HepG2 (cell line): ENCODE results near the gene CAPZB. TPM values are rescaled to one million over a fixed set of nuclear protein-coding genes. Genes with fewer than 3 reads are reported as not detected.

Experiments
- ATF4 ChIP-seq, 2 experiments: fragments of 450-650 bp in 1 of 2; sonication (generic) in 1 of 2; formaldehyde crosslinking; IDR thresholded peaks; 2 replicates each; pipeline versions ENCODE4 v1.5.0 to v1.8.0; 2020 to 2022; ENCODE audit warnings: mild to moderate bottlenecking in 1 of 2, missing genetic modification reagents in 1 of 2
- DPF2 ChIP-seq: sonication (generic); formaldehyde crosslinking; IDR thresholded peaks from 2 replicates; pipeline ENCODE4 v1.4.0; 2020; ENCODE audit warnings: mild to moderate bottlenecking, low read depth, missing genetic modification reagents, borderline replicate concordance
- E2F5 ChIP-seq: sonication (generic); formaldehyde crosslinking; conservative IDR thresholded peaks from 2 replicates; pipeline ENCODE4 v1.4.0; 2020; ENCODE audit warnings: missing genetic modification reagents
- FOXO1 ChIP-seq: sonication (generic); formaldehyde crosslinking; IDR thresholded peaks from 2 replicates; pipeline ENCODE4 v1.4.0; 2020; ENCODE audit warnings: missing genetic modification reagents
- HBP1 ChIP-seq: IDR thresholded peaks from 2 replicates; pipeline ENCODE4 v1.6.1; 2016; ENCODE audit warnings: low read depth, control low read depth
- HNF1A ChIP-seq, 2 experiments: sonication (generic) in 1 of 2; formaldehyde crosslinking in 1 of 2; IDR thresholded peaks; 2 replicates each; pipeline versions ENCODE4 v1.4.0 to v1.6.1; 2016 to 2020; ENCODE audit warnings: borderline replicate concordance in 1 of 2, low read depth in 1 of 2, mild to moderate bottlenecking in 1 of 2, missing genetic modification reagents in 1 of 2
- JUN ChIP-seq: sonication (generic); formaldehyde crosslinking; IDR thresholded peaks from 2 replicates; pipeline ENCODE4 v1.4.0; 2020; ENCODE audit warnings: mild to moderate bottlenecking, missing genetic modification reagents
- KDM5B ChIP-seq: sonication (generic); formaldehyde crosslinking; IDR thresholded peaks from 2 replicates; pipeline ENCODE4 v1.4.0; 2020; ENCODE audit warnings: missing genetic modification reagents, mild to moderate bottlenecking, borderline replicate concordance
- NBN ChIP-seq: fragments of 450-650 bp; conservative IDR thresholded peaks from 2 replicates; pipeline ENCODE4 v1.6.1; 2017
- REL ChIP-seq: sonication (generic); formaldehyde crosslinking; conservative IDR thresholded peaks from 2 replicates; pipeline ENCODE4 v1.8.0; 2022; ENCODE audit warnings: mild to moderate bottlenecking, missing genetic modification reagents, moderate library complexity
- RFXANK ChIP-seq: IDR thresholded peaks from 2 replicates; pipeline ENCODE4 v1.6.1; 2016
- SP4 ChIP-seq: sonication (generic); formaldehyde crosslinking; IDR thresholded peaks from 2 replicates; pipeline ENCODE4 v1.8.1; 2023; ENCODE audit warnings: mild to moderate bottlenecking, missing genetic modification reagents
- SRSF9 ChIP-seq: fragments of 200-400 bp; formaldehyde crosslinking; IDR thresholded peaks from 2 replicates; pipeline ENCODE4 v1.6.1; 2018; ENCODE audit warnings: borderline replicate concordance, mild to moderate bottlenecking, low read depth, low read length; ENCODE audit not compliant: insufficient read depth, poor library complexity, severe bottlenecking
- STAT5B ChIP-seq: sonication (generic); formaldehyde crosslinking; IDR thresholded peaks from 2 replicates; pipeline ENCODE4 v1.4.0; 2020; ENCODE audit warnings: missing genetic modification reagents
- TEF ChIP-seq: sonication (generic); formaldehyde crosslinking; IDR thresholded peaks from 2 replicates; pipeline ENCODE4 v1.5.0; 2020; ENCODE audit warnings: missing genetic modification reagents
- XRCC5 ChIP-seq: fragments of 200-400 bp; formaldehyde crosslinking; optimal IDR thresholded peaks from 2 replicates; pipeline ENCODE3; 2017; ENCODE audit warnings: mild to moderate bottlenecking, low read length
- ZFP82 ChIP-seq: sonication (generic); formaldehyde crosslinking; IDR thresholded peaks from 2 replicates; pipeline ENCODE4 v1.5.1; 2020; ENCODE audit warnings: mild to moderate bottlenecking, missing genetic modification reagents, borderline replicate concordance
- ZNF44 ChIP-seq: sonication (generic); formaldehyde crosslinking; IDR thresholded peaks from 2 replicates; pipeline ENCODE4 v1.5.1; 2020; ENCODE audit warnings: mild to moderate bottlenecking, missing genetic modification reagents
- ZNF580 ChIP-seq: IDR thresholded peaks from 2 replicates; pipeline ENCODE4 v1.6.1; 2016; ENCODE audit warnings: low read depth, borderline replicate concordance
- ZNF740 ChIP-seq: sonication (generic); formaldehyde crosslinking; IDR thresholded peaks from 2 replicates; pipeline ENCODE4 v1.4.0; 2020; ENCODE audit warnings: missing genetic modification reagents
- ZNF850 ChIP-seq: sonication (generic); formaldehyde crosslinking; conservative IDR thresholded peaks from 2 replicates; pipeline ENCODE4 v1.9.0; 2021; ENCODE audit warnings: mild to moderate bottlenecking, missing genetic modification reagents
- ZSCAN22 ChIP-seq: sonication (generic); formaldehyde crosslinking; IDR thresholded peaks from 2 replicates; pipeline ENCODE4 v1.4.0; 2020; ENCODE audit warnings: mild to moderate bottlenecking, missing genetic modification reagents
- polyA plus RNA-seq, 8 experiments: library from polyadenylated mRNA; depleted of rRNA in 3 of 8; stranded (reverse) in 7 of 8; unstranded in 1 of 8; fragments of >200 nt; fragmentation: Illumina TruSeq in 4 of 8; extraction: Trizol in 4 of 8; gene quantifications; 2 replicates each; pipeline versions ENCODE4 v1.2.1 to v1.2.3, GENCODE V29; 2011 to 2016; ENCODE audit warnings: low read depth in 4 of 8, missing spikeins in 1 of 8, mixed read lengths in 1 of 8; ENCODE audit not compliant: insufficient read depth in 1 of 8
- total RNA-seq, 5 experiments: library from RNA; depleted of rRNA; stranded (reverse); fragments of >200 nt; fragmentation: Illumina TruSeq; extraction: Trizol; gene quantifications; 2 replicates each; pipeline ENCODE4 v1.2.3, GENCODE V29; 2016; ENCODE audit warnings: low read depth in 1 of 5

Gene CAPZB
- total and polyA plus RNA-seq, 2 of the 13 experiments (the other 11 are each of a cell fraction or from before 2014, with no cell fraction given): 58.9 to 76.9 TPM

GRCh38 chr1:19387045-19387467 is 98.3 kb downstream of the CAPZB start (continued):
- TF ChIP-seq ATF4 (CRISPR knock-in tag; IDR thresholded peaks at IDR 0.05) (0 out of 4 replicates have a peak, but pooled peaks of 1 of the 2 experiments have one; percentile 19), REL (CRISPR knock-in tag) (no peak), XRCC5 (peak; percentile 69), SP4 (CRISPR knock-in tag) (0 out of 2 replicates have a peak, but pooled peaks have one; percentile 29), HNF1A (IDR thresholded peaks at IDR 0.05; ENCODE audit: low read depth) (no peak), HNF1A (CRISPR knock-in tag; IDR thresholded peaks at IDR 0.05; ENCODE audit: borderline replicate concordance) (no peak), JUN (CRISPR knock-in tag) (no peak), ZNF850 (no peak), ZNF44 (CRISPR knock-in tag) (no peak), E2F5 (CRISPR knock-in tag) (no peak), SRSF9 (no peak), ZNF740 (CRISPR knock-in tag) (no peak), KDM5B (no peak), STAT5B (CRISPR knock-in tag) (no peak), TEF (no peak), DPF2 (no peak), RFXANK (CRISPR knock-in tag) (no peak), ZFP82 (no peak), ZSCAN22 (CRISPR knock-in tag) (no peak), FOXO1 (CRISPR knock-in tag) (peak; percentile 43; the same call in 1 of the 2 replicates), NBN (no peak), HBP1 (CRISPR knock-in tag) (no peak), ZNF580 (peak; percentile 73; the same call in 1 of the 2 replicates)
